ENCODE results near the gene ABCC5.

- TF ChIP-seq POLR2A (IDR thresholded peaks at IDR 0.05; ENCODE audit: low read length) (no peak), GATA1 (IDR thresholded peaks at IDR 0.05; ENCODE audit: low read depth, low read length) (no peak)
Observed at GRCh38 chr3:184003187-184003967, 14.3 kb downstream of the ABCC5 start.
